SH-SY5Y (cell line): ENCODE data around the gene B3GALT6.

Experiments used
- GATA2 ChIP-seq: IDR thresholded peaks from 2 replicates; pipeline ENCODE4 v1.6.1; 2011; ENCODE audit warnings: mild to moderate bottlenecking, low read depth, low read length
- GATA3 ChIP-seq: IDR thresholded peaks from 2 replicates; pipeline ENCODE4 v1.6.1; 2011; ENCODE audit warnings: low read depth, mild to moderate bottlenecking, low read length, moderate library complexity

GRCh38 chr1:1270813-1271212, 38.8 kb downstream of the B3GALT6 start:
- TF ChIP-seq GATA3 (no peak), GATA2 (no peak)
